ENCODE data around the gene PCBP1.

DNA sequence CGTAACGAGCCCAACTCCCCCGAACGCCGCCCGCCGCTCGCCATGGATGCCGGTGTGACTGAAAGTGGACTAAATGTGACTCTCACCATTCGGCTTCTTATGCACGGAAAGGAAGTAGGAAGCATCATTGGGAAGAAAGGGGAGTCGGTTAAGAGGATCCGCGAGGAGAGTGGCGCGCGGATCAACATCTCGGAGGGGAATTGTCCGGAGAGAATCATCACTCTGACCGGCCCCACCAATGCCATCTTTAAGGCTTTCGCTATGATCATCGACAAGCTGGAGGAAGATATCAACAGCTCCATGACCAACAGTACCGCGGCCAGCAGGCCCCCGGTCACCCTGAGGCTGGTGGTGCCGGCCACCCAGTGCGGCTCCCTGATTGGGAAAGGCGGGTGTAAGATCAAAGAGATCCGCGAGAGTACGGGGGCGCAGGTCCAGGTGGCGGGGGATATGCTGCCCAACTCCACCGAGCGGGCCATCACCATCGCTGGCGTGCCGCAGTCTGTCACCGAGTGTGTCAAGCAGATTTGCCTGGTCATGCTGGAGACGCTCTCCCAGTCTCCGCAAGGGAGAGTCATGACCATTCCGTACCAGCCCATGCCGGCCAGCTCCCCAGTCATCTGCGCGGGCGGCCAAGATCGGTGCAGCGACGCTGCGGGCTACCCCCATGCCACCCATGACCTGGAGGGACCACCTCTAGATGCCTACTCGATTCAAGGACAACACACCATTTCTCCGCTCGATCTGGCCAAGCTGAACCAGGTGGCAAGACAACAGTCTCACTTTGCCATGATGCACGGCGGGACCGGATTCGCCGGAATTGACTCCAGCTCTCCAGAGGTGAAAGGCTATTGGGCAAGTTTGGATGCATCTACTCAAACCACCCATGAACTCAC lies 673 bp downstream of the PCBP1 start:
- TF ChIP-seq, protein P1, sequence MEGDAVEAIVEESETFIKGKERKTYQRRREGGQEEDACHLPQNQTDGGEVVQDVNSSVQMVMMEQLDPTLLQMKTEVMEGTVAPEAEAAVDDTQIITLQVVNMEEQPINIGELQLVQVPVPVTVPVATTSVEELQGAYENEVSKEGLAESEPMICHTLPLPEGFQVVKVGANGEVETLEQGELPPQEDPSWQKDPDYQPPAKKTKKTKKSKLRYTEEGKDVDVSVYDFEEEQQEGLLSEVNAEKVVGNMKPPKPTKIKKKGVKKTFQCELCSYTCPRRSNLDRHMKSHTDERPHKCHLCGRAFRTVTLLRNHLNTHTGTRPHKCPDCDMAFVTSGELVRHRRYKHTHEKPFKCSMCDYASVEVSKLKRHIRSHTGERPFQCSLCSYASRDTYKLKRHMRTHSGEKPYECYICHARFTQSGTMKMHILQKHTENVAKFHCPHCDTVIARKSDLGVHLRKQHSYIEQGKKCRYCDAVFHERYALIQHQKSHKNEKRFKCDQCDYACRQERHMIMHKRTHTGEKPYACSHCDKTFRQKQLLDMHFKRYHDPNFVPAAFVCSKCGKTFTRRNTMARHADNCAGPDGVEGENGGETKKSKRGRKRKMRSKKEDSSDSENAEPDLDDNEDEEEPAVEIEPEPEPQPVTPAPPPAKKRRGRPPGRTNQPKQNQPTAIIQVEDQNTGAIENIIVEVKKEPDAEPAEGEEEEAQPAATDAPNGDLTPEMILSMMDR (IDR thresholded peaks at IDR 0.05) = no peak
- peak in 2 of 3 donors; percentile 6 to 39 for TF ChIP-seq POLR2AphosphoS5 (IDR thresholded peaks at IDR 0.05)
